Fibroblast of skin of abdomen (primary cell): ENCODE measurements around the gene PACRG.
A peak's percentile ranks its signal among the peaks of the same experiment; 100 is the strongest.

ENCODE experiments used
- DNase-seq: peaks from one replicate; pipeline ENCODE4 v3.0.0-alpha.2; 2013

The PACRG gene

GRCh38 chr6:163149279-163149848, 421.6 kb downstream of the PACRG start:
- DNase-seq = no peak

GRCh38 chr6:163151212-163151611, 423.4 kb downstream of the PACRG start:
- DNase-seq = no peak

GRCh38 chr6:163152701-163153100, 424.9 kb downstream of the PACRG start:
- no peak for DNase-seq

- no peak for DNase-seq
Observed at GRCh38 chr6:163159110-163159509, 431.3 kb downstream of the PACRG start.

GRCh38 chr6:163159689-163160088, 431.9 kb downstream of the PACRG start:
- DNase-seq = no peak

- DNase-seq = no peak
Observed at GRCh38 chr6:163162007-163162873, 434.5 kb downstream of the PACRG start.

GRCh38 chr6:163162874-163163213, 435.1 kb downstream of the PACRG start:
- DNase-seq = no peak

GRCh38 chr6:163164175-163164900, 436.6 kb downstream of the PACRG start:
- DNase-seq = no peak

GRCh38 chr6:163165155-163165910, 437.6 kb downstream of the PACRG start:
- DNase-seq = no peak

- no peak for DNase-seq
Observed at GRCh38 chr6:163165922-163166321, 438.1 kb downstream of the PACRG start.

GRCh38 chr6:163166507-163166906, 438.7 kb downstream of the PACRG start:
- DNase-seq = no peak

- no peak for DNase-seq
Observed at GRCh38 chr6:163169521-163169920, 441.7 kb downstream of the PACRG start.

- no peak for DNase-seq
Observed at GRCh38 chr6:163170294-163170883, 442.6 kb downstream of the PACRG start.

GRCh38 chr6:163173741-163174140, 446.0 kb downstream of the PACRG start:
- peak; percentile 10 for DNase-seq

- no peak for DNase-seq
Observed at GRCh38 chr6:163175301-163175700, 447.5 kb downstream of the PACRG start.

GRCh38 chr6:163176097-163176496, 448.3 kb downstream of the PACRG start:
- no peak for DNase-seq

- no peak for DNase-seq
Observed at GRCh38 chr6:163177007-163177406, 449.2 kb downstream of the PACRG start.

GRCh38 chr6:163177892-163178420, 450.2 kb downstream of the PACRG start:
- DNase-seq = no peak

- no peak for DNase-seq
Observed at GRCh38 chr6:163179061-163179460, 451.3 kb downstream of the PACRG start.

- DNase-seq = no peak
Observed at GRCh38 chr6:163179721-163180120, 451.9 kb downstream of the PACRG start.

- DNase-seq = peak; percentile 64
Observed at GRCh38 chr6:163180874-163181541, 453.2 kb downstream of the PACRG start.
